Subcutaneous adipose tissue (tissue), 4 donors: ENCODE measurements around the gene KLHDC8B. TPM values are rescaled to one million over a fixed set of nuclear protein-coding genes. Genes with fewer than 3 reads are reported as not detected.

Experiments used
- CTCF ChIP-seq: fragments of 450-650 bp; IDR thresholded peaks from one replicate; pipeline ENCODE4 v1.5.1; 2016; ENCODE audit warnings: low read depth, mild to moderate bottlenecking, control low read depth, antibody characterized with exemption, moderate library complexity
- total RNA-seq, 4 donors: library from RNA; depleted of rRNA; stranded (reverse); fragments of >200 nt; gene quantifications; one replicate each; pipeline ENCODE4 v1.1.0, GENCODE V29; 2016

The KLHDC8B gene
- 100 to 1,000 TPM in 1 of 4 donors, 10 to 100 TPM in 3; 28.4 to 166 (median 64.0) TPM for total RNA-seq

- TF ChIP-seq CTCF, result no peak
These were observed at the start of gene KLHDC8B for GRCh38 chr3:49171119-49171774. TSS of gene KLHDC8B (plus strand) at chr3:49171598. CDS start at chr3:49172770, 1,172 bp downstream.

- no peak for TF ChIP-seq CTCF
These were observed 49.4 kb upstream of the KLHDC8B start for GRCh38 chr3:49122022-49122421.

- no peak for TF ChIP-seq CTCF
These were observed 48.9 kb upstream of the KLHDC8B start for GRCh38 chr3:49122451-49122850.

- no peak for TF ChIP-seq CTCF
These were observed 48.4 kb upstream of the KLHDC8B start for GRCh38 chr3:49122886-49123545.

- no peak for TF ChIP-seq CTCF
These were observed 47.7 kb upstream of the KLHDC8B start for GRCh38 chr3:49123687-49124086.

GRCh38 chr3:49124203-49124602 is 47.2 kb upstream of the KLHDC8B start:
- TF ChIP-seq CTCF, result no peak

- TF ChIP-seq CTCF, result no peak
These were observed 46.3 kb upstream of the KLHDC8B start for GRCh38 chr3:49124991-49125670.
